GM19099 (cell line): Measurements from ENCODE around the gene GFM1.
A peak's percentile ranks its signal among the peaks of the same experiment; 100 is the strongest.

Experiments
- POLR2A ChIP-seq: IDR thresholded peaks from 3 replicates; pipeline ENCODE4 v1.6.1; 2011; ENCODE audit warnings: low read depth; ENCODE audit not compliant: insufficient read length; ENCODE audit errors: extremely low read depth

GFM1 gene

DNA sequence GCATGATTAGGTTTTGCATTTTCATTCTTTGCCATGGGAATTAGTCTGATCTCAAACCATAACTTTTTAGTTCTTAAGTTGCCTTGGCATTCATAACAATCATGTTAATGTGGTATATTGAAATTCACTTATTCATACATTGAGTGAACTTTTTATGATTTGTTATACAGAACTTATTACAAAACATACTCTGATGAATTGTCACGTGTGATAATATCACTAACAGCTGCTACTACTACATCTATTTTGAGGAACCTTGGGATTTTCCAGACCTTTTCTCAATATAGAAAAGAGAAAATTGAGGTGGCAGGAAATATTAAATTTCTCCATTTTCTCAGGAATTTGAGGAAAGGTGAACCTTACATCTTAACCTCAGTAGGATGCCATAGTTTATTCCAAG is 18.9 kb downstream of the GFM1 start:
- no peak for TF ChIP-seq POLR2A

DNA sequence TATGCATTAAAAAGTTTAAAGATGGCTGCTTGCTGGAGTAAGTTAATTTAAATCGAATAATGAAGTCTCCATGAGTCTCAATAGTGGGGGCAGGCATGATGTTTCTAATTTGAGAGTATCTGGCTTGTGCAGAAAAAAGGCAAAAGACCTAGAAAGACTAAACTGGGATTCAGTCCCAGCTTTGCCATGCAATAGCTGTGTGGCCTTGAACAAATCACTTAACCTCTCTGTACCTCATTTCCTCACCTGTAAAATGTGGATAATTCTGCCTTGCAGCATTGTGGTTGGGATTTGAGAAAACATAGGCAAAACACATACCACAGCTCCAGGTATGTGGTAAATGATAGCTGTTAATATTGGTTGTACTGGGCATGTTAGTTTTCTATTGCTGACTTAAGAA is 19.5 kb downstream of the GFM1 start:
- no peak for TF ChIP-seq POLR2A

DNA sequence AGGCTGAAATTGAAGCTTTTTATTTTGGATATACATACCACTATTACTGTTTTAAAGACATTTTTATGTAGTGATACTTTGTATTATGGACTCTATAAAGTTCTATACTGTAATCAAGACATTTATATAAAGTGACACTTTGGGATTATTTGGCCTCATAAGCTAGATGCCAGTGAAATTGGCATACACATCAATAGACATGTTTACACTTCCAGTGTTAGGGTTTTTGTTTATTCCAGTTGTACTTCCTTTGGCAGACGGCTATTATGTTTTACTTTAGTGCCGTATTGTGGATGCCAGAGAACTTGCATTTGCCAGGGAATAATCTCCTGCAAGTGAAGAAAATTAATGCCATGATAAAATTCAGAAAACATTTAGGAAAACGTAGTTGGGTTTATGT is 22.1 kb downstream of the GFM1 start:
- TF ChIP-seq POLR2A: no peak

DNA sequence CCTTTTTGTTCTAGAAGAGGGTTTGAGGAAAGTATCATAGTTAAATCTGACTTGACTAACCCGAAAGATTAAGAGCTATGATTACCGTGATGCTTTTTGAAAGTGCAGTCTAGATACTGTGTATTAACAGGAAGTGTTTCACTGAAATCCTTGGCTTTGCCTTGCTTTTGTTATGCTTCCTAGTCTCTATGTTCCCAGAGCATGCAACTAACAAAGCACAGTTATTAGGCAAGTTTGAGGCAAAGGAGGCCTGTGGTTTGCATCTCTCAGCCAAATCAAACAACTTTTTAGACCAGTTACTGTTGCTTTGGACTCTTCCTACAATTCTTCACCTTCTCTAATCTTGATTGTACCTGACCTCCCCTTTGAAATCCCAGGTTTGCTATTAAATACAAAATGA is 24.2 kb downstream of the GFM1 start:
- TF ChIP-seq POLR2A: no peak

DNA sequence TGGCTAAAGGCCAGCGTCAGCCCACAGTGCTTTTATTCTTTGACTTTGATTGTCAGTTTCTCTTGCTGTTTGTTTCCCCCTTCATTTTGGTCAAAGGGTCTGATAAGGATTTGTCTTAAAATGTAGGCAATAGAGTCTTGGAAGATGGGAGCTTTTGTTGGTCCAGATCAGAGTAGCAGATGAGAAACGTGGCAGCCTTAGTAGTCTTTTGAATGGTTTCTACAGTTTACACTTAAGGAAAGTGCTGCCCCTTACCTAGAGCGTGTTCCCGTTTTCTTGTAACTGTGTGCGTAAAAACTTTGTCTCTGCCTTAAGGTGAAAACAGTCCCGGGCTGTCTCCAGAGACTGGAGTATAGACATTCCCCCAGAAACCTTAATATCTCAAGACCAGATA is 27.5 kb downstream of the GFM1 start:
- TF ChIP-seq POLR2A: no peak

DNA sequence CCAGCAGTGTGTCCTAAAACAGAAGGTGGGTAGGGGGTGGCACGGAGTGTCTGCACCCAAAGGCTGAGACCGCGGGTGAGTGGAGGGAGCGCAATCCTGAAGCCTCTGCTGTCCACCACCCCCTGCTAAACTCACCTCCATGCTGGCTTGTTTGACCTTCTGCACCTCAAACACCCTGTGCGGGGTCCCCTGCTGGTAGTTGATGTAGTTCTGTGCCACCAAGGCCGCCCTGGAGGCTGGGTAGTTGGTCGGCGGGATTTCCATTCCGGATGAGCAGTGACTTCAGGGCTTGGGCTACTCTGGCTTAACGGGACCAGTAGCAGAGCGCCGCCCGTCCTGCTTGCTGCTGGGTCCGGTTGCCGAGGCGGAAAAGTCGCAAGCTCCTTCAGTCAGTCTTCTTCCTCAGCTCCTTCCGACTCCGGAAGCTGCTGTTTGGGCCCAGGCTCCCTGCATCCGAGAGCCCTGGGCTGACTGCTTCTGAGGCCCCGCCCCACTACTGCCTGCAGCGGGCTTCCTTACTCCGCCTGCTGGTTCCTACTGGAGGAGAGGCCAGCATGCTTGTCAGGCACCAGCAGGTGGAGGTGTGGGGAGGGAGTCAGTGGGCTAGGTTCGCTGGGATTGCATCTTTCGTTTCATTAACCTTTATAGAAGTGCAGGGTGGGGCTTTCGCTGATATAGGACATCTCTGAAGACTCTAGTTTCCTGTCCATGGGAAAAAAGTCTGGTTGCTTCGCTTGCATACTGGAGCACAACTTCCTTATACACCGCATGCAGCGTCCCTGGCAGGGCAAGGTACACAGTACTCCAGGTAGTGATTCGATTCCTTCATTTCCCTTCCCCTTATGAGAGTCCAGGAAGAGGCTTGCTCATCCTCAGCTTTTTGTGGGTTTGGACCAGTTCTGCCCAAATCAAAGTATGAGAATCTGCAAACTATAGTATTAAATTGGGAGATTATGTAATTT is 28.2 kb downstream of the GFM1 start, which contains the start of gene LXN:
TSS of gene LXN (minus strand) at position 434 of the 962 bp plus-strand sequence. CDS start at position 264, 170 bp downstream.
- peak; percentile 82 for TF ChIP-seq POLR2A

DNA sequence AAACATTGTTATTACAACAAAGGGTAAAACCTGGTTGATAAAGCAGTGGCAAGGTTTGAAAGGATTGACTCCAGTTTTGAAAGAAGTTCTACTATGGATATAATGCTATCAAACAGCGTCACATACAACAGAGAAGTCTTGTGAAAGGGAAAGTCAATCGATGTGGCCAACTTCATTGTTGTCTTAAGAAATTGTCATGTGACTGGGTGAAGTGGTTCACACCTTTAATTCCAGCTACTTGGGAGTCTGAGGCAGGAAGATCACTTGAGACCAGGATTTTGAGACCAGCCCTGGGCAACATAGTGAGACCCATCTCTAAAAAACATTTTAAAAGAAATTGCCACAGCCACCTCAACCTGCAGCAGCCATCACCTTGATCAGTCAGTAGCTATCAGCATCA is 34.4 kb downstream of the GFM1 start:
- no peak for TF ChIP-seq POLR2A

DNA sequence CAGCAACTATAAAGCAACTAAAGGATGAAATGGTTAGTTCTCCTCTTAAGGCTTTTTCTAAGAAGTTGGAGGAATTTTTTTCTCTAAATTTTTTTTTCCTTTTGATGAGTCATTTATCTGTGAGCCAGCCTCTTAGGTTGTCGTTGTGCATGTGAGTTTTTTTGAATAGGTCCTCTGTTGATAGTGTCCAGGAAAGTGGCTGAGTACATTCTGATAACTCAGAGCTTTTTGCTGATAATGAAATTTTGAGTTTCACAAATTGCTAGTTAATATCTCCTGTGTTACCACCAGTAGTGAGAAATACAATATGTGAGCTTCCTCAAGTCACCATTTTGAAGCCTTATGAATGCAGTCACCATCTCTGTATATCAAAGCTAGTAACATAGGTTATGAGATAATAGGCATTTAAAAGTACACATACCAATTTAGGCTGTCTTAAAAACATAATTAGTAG is 35.2 kb downstream of the GFM1 start:
- TF ChIP-seq POLR2A: no peak

DNA sequence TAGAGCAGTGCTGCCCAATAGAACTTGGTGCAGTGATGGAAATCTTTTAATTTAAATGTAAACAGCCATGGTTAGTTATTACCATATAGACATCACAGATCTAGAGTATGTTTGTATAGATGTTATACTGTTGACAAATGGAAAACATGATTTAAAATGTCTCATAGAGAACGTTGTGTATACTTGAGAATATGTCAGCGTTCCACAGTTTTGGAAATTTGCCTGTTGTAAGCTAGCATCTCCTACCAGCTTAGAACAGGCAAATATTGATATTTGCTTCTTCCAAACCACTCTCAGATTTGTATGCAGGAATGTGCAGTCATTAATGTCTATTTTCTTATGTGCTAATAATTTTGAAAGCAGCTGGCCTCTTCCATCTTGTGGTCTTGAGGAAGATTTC is 36.5 kb downstream of the GFM1 start:
- no peak for TF ChIP-seq POLR2A

DNA sequence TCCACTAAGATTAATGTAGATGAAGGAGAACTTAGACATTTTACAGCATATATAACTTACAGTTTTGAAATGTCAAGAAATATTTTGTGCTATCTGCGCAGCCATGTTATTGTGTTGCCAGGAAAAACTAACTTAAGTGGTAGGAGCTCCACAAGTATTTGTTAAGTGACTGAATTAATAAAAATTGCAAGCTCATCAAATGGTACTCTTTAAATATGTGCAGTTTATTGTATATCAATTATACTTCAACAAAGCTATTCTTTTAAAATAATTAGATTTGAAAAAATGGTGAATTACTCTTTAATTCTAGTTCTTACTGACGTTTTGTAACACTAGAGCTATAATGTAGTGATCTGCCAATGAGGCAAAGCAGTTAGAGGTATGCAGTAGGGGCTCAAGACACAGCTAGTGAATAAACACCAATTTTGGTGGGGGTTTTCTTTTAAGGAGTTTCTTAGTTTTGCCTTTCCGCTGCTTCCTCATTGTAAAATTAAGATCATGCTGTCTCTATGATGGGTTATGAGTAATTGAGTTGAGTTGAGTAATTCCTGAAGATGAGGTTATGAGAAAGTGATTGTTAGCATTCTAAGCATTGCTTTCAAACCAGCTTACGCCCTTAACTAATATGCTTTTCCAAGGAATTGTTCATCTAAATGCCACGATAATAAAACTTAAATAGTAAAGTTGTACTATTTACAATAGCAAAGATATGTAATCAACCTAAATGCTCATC is 39.1 kb downstream of the GFM1 start:
- TF ChIP-seq POLR2A: no peak

DNA sequence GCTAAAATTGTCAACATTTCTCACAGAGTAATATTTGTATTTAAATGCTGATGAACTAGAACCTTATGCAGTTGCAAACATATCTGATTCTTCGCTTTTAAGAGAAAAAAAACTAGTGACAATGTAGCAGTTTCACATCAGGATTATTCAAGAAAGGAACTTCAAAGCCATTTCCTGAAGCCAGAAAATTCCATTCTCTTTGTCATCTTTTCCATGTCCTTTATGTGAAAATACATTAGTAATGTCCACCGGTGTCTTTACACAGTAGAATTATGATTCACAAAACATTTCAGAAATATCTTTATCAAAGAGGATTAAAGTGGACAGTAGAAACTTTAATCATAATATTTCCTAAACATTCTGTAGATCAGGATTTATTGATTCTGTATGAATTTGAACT is 40.8 kb downstream of the GFM1 start:
- TF ChIP-seq POLR2A: no peak

DNA sequence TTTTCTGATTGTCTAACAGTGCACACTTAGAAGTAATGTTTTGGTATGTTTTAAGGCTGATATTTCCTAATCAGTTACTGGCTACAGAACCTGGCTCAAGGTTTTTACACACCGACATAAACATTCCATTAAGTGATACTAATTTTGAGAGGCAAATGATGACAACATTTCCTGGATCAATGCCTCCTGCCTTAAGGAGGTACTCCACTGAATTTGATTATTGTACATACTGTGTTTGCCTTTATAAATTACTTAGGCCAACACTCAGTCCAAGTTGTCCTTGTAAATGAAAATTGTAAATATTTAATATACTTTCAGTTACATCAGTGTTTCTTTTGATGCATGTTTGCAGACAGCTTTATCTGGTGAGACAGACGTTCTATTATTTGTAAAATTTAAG is 52.3 kb downstream of the GFM1 start:
- TF ChIP-seq POLR2A: no peak

DNA sequence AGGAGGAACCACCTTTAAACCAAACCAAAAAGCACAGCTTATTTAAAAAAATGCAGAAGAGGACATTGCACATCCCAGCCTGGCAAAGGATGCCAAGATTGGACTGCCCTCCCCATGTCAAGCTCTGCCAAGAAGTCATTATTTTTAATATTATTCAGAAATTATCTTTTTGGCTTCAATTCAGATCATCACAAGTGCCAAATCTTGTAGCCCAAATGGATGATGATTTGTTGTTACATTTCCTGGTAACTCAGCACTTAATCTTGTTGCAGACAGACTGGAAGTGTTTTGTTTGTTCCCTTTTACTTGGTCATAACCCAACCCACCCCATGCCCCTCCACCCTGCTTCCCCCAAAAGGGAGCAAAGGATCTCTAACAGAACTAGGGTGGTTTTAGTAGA is 56.2 kb downstream of the GFM1 start:
- no peak for TF ChIP-seq POLR2A

DNA sequence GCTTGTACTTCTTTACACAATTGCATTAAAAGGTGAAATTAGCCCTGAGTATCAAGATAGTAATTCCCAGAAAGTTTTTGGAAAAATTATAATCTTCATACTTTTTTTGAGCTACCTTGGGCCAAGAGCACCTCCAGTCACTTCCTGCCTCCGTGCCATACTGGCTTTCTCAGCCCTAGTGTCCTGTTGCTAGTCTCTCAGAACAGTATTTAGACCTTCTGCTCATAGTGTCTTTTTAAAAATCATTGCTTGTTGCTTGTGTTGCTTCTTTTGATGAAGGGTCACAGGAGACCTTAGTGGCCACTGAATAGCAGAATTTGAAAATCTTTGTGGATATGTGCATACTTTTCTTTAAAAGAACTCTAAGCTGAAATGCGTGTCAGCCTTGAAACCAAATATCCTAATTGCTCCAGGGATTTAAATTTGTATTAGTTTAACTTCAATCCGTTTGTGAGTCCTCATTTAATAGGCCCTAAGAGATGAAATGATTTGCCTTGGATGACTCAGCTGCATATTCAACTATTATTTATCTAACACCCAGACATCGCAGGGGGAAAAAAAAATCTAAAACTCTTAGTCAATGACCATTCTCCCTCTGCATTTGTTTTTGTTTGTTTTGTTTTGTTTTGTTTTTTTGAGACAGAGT is 57.2 kb downstream of the GFM1 start:
- no peak for TF ChIP-seq POLR2A

DNA sequence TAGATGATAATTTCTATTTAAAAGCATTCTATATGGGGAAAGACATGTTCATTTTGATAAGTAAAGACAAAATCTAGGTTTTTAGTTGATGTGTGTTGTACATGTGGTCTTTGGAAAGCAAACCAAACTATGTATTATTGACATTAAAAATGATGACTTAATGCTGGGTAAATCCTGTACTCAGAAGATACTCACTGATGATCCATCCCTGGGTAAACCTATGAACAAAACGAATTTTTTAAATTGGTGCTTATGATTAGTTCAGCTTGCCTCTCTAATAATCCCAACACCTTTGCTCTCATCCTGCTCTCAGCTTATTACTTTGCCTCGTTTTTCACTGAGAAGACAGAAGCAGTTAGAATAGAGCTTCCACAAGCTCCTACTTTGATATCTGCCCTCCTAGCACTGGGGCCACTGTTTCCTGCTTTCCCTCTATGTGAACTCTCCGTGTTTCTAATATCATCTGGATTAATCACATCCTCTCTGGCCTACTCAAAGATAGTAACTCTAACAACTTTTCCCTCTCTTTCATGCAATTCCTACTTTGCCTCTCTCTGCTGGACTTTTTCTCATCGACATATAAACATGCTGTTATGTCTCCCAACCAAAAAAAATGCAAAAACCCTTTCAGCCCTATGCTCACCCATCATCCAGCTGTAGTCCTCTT is 58.6 kb downstream of the GFM1 start:
- no peak for TF ChIP-seq POLR2A

DNA sequence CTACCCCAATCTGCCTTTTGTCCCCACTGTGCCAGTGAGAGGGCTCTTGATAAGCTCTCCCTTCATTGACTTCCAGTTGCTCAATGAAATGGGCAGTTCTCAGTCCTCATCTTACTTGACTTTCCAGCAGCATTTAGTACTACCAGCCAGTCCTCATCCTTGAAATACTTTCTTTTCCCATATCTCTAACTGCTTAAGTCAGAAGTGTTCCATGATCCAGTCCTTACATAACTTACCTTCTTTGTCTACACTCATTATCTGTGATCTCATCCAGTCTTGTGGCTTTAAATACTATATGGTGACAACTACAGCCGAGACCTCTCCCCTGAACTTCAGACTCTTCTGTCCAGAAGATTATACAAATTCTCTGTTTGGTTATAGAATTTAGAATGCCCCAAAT is 59.2 kb downstream of the GFM1 start:
- TF ChIP-seq POLR2A: no peak

DNA sequence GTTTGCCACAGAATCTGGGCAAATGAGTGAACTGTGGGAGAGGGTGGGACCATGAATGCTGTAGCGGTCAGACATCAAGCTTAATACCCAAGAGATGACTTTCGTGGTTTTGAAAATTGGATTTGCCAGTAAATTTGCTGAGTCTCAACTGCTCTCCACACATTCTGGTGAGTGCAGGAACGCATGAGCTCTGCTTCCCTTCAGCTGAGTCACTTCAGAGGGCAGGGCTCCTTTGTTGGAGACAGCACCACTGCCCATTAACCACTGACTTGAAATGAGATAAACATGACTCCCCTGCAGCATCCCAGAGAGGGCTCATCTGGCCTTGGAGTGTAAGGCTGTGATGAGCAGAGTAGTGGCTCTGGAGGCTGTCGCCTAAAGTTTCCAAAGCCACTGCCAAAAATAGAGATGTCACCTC is 65.3 kb downstream of the GFM1 start:
- TF ChIP-seq POLR2A: no peak
